HEK293 (cell line): ENCODE results near the gene METTL14.

Source experiments
- HIC1 ChIP-seq: fragments of 450-650 bp; formaldehyde crosslinking; IDR thresholded peaks from 2 replicates; pipeline ENCODE4 v1.5.1; 2016; ENCODE audit warnings: missing biosample characterization, missing genetic modification characterization
- ZNF132 ChIP-seq: fragments of 450-650 bp; formaldehyde crosslinking; IDR thresholded peaks from 2 replicates; pipeline ENCODE4 v1.5.1; 2017; ENCODE audit warnings: missing biosample characterization, missing genetic modification characterization, borderline replicate concordance
- ZNF140 ChIP-seq: fragments of 450-650 bp; formaldehyde crosslinking; IDR thresholded peaks from 2 replicates; pipeline ENCODE4 v1.5.1; 2016; ENCODE audit warnings: missing biosample characterization, missing genetic modification characterization
- ZNF354C ChIP-seq: fragments of 450-650 bp; formaldehyde crosslinking; IDR thresholded peaks from 2 replicates; pipeline ENCODE4 v1.5.1; 2016; ENCODE audit warnings: missing biosample characterization, missing genetic modification characterization, low read depth, borderline replicate concordance
- ZNF398 ChIP-seq: fragments of 450-650 bp; formaldehyde crosslinking; IDR thresholded peaks from 2 replicates; pipeline ENCODE4 v1.5.1; 2017; ENCODE audit warnings: missing biosample characterization, missing genetic modification characterization
- ZNF785 ChIP-seq: fragments of 450-650 bp; formaldehyde crosslinking; IDR thresholded peaks from 2 replicates; pipeline ENCODE4 v1.5.1; 2016; ENCODE audit warnings: missing biosample characterization, missing genetic modification characterization

GRCh38 chr4:118716304-118716703 is 31.1 kb downstream of the METTL14 start:
- TF ChIP-seq ZNF140 (tag by site-specific recombination) (no peak), ZNF398 (tag by site-specific recombination) (no peak), ZNF132 (tag by site-specific recombination) (no peak), ZNF785 (tag by site-specific recombination) (no peak), HIC1 (tag by site-specific recombination) (no peak), ZNF354C (tag by site-specific recombination) (no peak)
